HG03108 (cell line): ENCODE data around the gene LCE7A.

ENCODE experiments used
- ATAC-seq: cut with Tn5 transposase; IDR thresholded peaks from one replicate; pipeline ENCODE4 v1.9.1; 2021; ENCODE audit warnings: moderate library complexity; ENCODE audit not compliant: unreplicated experiment

Gene LCE7A

DNA sequence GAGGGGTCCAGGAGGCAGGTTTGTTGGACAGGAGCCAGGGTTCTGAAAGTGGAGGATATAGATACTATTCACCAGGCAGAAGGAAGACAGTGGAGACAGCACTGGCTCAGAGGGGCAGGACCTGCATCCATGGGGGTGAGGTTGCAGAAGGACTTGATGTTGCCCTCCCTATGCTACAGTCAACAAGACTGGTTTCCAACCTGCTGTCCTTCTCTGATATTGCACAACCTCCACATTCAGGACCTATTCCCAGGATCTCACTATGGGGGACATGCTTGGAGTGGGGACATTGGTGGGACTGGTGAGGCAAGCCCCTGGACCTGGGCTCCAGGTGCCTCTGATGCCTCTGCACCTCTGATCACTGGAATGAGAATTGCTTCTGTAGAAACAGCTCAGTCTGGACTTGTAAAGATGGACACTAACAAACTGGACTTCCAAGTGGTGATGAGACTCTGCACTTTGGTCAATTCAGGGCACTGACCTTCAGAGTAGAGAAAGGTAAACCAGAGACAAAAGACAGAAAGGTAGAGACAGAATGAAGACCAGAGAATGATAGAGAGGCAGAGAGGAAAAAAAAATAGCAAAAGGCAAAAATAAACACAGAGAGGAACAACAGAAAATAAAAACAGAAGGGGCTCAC lies 19.9 kb downstream of the LCE7A start:
- ATAC-seq, result no peak

GRCh38 chr1:152880316-152880715 lies 20.5 kb downstream of the LCE7A start:
- no peak for ATAC-seq

DNA sequence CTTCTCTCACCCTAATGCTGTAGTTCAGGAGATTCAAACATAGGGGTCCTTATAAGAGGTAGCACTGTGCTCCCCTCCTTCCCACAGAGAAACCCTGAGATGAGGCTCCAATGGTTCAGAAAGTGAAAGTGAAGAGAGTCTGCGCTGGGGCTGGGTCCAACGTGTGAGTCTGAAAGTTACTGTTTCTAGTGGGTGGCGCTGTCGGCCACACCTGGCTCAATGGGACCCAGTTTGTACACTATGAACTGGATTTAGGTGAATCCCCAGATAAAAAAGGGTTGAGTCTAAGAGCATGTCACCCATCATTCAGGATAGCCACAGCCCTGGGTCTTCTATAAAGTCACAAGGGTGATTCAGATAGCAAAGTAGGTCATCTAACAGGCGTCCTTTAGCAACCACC lies 21.1 kb downstream of the LCE7A start:
- ATAC-seq, result no peak

- ATAC-seq, result no peak
Measured at GRCh38 chr1:152884085-152884484, 24.3 kb downstream of the LCE7A start.

GRCh38 chr1:152884506-152884905 lies 24.7 kb downstream of the LCE7A start:
- ATAC-seq, result no peak

GRCh38 chr1:152884966-152885624 lies 25.3 kb downstream of the LCE7A start:
- no peak for ATAC-seq

DNA sequence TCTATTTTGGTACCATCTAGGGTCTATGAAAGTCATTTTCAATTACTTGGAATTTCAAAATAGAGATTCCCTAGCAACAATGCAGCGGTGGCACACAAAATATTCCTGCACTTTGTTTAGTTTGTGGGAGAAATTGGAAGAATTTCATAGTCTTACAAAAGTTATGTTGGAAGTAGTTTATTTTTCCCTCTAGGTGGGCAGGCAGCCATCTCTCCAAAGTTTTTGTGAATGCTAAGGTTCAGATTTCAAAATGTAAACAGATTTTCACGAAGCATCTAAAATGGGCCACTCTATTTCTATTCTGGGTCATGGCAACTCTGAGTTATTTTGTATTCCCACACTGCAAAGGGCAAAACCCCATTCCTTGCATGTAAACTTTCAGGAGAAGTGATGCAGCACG lies 26.3 kb downstream of the LCE7A start:
- no peak for ATAC-seq

DNA sequence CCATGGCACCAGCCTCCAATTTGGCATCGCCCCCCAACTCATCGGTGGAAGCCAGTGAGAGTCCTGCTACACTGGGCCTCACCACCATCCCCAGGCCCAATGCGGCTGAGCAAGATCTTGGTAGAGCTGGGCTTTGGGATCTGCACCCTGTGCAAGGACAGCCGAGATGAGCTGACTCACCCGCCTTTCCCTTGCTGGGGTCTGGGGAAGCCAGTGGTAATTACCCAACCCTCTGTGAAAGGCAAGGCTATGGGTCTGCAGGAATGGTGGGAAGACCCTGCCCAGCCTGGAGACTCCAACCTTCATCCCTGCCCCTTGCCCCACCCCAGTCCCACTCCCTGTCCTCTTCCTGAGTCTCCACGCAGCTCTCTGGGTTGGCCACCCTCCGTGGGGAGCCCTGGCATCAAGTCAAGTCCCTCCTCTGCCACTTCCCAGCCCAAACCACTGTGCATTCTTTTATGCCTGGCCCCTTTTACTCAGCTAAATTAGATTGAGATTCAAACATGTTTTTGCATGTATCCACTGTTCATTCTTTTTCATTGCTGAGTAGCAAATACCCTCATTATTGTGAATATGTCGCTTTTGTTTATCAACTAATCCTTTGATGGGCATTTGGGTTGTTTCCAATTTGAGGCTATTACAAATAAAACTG lies 27.1 kb downstream of the LCE7A start:
- ATAC-seq, result no peak

GRCh38 chr1:152888126-152888525 lies 28.3 kb downstream of the LCE7A start:
- ATAC-seq, result no peak

- ATAC-seq, result no peak
Measured at GRCh38 chr1:152899027-152899426, 39.2 kb downstream of the LCE7A start.

DNA sequence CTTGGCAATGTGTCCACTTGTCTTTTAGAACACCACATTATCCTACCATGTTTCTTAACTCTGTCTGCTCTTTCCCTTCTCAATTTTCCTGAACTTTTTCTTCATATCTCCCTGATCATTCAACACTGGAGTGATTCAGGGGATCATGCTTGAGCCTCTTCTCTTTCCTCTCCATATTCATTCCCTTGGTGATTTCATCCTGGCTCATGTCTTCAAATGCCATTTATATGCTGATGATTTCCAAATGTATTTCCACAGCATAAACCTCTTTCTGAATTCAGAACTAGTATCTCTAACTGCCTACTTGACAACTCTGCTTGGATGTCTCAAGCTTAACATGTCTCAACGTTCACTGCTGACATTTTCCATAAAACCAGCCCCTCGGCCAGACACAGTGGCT lies 40.1 kb downstream of the LCE7A start:
- no peak for ATAC-seq

- ATAC-seq, result no peak
Measured at GRCh38 chr1:152901631-152902030, 41.8 kb downstream of the LCE7A start.

- ATAC-seq, result no peak
Measured at GRCh38 chr1:152902636-152903035, 42.8 kb downstream of the LCE7A start.

DNA sequence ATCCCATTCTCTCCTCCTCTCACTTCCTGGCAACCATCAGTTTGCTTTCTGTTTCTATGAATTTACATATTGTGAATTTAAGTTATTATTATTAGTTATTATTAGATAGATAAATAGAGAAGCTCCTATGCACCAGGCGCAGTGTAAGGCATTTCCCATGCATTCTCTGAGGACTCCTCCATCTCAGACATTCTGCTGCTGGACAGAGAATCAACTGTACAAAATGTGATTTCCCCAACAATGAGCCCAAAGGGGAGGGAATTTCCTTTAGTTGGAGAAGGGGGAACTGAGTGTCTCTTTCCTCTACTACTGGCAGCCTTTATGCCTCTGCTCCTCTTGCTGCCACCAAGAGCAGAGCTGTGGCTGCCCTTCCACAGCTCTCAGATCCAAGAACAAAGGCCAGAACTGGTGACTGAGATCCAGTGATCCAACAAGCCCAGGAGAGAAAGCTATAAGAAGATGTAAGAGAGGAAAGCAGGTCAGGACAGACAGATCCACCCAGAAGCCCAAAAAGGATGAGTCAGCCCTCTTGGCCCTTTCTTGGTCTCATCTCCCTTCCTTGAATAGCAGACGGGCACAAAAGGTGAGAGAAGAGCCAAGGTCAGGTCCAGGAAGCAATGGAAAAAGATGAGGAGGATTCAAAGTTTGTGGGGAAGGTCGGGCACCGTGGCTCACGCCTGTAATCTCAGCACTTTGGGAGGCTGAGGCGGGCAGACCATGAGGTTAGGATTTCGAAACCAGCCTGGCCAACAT lies 45.1 kb downstream of the LCE7A start:
- ATAC-seq, result no peak

GRCh38 chr1:152906023-152906565 lies 46.3 kb downstream of the LCE7A start:
- ATAC-seq, result no peak

- no peak for ATAC-seq
Measured at GRCh38 chr1:152907686-152908601, 48.1 kb downstream of the LCE7A start, which contains the start of gene IVL. Gene IVL, plus strand, starts transcription at chr1:152908546. Its CDS starts 1,252 bp downstream, at chr1:152909798.

DNA sequence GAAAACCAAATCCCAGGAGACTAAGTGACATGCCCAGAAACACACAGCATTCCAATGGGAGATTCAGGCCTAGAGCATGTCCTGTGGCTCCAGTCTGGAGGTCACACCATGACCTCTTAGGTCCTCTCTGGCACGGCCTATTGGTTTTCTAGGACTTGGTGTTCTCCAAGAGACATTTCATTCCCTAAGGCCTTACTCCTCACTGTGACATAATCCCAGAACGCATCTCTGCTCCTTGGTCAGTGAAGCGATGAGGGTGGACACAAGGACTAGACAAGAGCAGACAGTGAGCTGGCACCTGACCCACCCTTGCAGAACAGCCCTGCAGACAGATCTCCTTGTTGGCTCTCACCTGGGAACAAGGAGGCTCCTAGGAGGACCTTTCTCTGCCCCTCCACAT lies 49.4 kb downstream of the LCE7A start:
- ATAC-seq, result no peak
